Measurements from ENCODE around the gene MED31.
"Not testable (repeated sequence)": the region's sequence is repeated elsewhere in the genome, so short reads cannot be mapped to it uniquely, and the experiment has no call there.

The MED31 gene

GRCh38 chr17:6608321-6608720 lies 43.1 kb downstream of the MED31 start:
- no peak for DNase-seq

- DNase-seq: no peak
Observed at GRCh38 chr17:6605142-6605541, 46.3 kb downstream of the MED31 start.

- DNase-seq: no peak
Observed at GRCh38 chr17:6603744-6604325, 47.6 kb downstream of the MED31 start.

GRCh38 chr17:6602141-6602540 lies 49.3 kb downstream of the MED31 start:
- DNase-seq: no peak

- peak; percentile 73 for DNase-seq
Observed at GRCh38 chr17:6599364-6599763, 52.0 kb downstream of the MED31 start.

- DNase-seq: no peak
Observed at GRCh38 chr17:6597727-6598126, 53.7 kb downstream of the MED31 start.

- DNase-seq: no peak
Observed at GRCh38 chr17:6596941-6597340, 54.5 kb downstream of the MED31 start.

GRCh38 chr17:6596511-6596910 lies 54.9 kb downstream of the MED31 start:
- DNase-seq: no peak

GRCh38 chr17:6596081-6596480 lies 55.3 kb downstream of the MED31 start:
- no peak for DNase-seq

- DNase-seq: not testable (repeated sequence)
Observed at GRCh38 chr17:6593371-6593770, 58.0 kb downstream of the MED31 start.

All from hematopoietic multipotent progenitor cell treated with erythropoietin and hydrocortisone succinate and interleukin-3 and kit ligand, for 6 days (in vitro differentiated cells).